Hematopoietic multipotent progenitor cell treated with erythropoietin and hydrocortisone succinate and interleukin-3 and kit ligand, for 8 days (in vitro differentiated cells): ENCODE measurements around the gene EXOSC1.
"Not testable (repeated sequence)": the region's sequence is repeated elsewhere in the genome, so short reads cannot be mapped to it uniquely, and the experiment has no call there.

Source experiments
- DNase-seq: peaks from one replicate; pipeline ENCODE4 v3.0.0-alpha.2; 2015

Gene EXOSC1, protein sequence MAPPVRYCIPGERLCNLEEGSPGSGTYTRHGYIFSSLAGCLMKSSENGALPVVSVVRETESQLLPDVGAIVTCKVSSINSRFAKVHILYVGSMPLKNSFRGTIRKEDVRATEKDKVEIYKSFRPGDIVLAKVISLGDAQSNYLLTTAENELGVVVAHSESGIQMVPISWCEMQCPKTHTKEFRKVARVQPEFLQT

DNA sequence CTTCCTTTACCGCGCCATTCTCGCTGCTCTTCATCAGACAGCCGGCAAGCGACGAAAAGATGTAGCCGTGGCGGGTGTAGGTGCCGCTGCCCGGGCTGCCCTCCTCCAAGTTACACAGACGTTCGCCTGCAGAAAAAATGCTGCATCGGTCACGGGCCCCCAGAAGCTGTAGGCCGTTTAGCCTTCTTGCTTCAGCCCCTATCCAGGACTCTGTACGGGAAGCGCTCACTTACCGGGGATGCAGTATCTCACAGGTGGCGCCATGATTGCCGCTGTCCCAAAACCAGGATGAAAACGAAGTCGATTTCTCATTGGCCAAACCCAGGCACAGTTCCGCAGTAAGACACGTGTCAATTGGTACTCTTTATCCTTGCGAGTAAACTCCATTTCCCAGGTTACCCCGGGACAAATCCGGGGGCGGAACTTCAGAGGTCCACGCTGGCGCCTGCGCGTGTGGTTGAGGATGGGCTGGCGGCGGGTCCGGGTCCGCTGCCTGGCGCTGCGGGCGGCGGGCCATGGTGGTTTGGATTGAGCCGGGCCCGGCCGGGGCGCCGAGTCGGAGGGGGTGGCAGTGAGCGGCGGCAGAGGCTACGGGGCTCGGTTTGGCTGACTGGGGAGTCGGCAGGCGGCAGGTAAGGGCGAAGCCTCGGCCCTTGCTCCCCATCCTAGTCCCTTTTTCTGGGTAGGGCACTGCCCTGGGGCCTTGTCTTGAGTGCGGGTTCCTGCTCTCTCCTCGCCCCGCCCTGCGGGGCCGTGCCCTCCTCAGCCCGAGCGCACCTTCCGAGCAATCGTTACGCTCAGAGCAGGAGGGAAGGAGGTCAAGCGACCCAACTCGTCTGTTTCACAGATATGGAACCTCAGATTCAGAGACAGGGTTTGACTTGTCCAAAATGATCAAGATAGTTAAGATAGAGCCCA is at the start of gene EXOSC1, which contains the start of gene ZDHHC16:
Gene EXOSC1 (minus strand): TSS at position 285 of the 918 bp plus-strand sequence. CDS start 21 bp downstream, at position 264.
Gene ZDHHC16 (plus strand): TSS at position 454 of the 918 bp plus-strand sequence. CDS start 5,501 bp downstream, outside the sequence.
- peak; percentile 96 for DNase-seq

DNA sequence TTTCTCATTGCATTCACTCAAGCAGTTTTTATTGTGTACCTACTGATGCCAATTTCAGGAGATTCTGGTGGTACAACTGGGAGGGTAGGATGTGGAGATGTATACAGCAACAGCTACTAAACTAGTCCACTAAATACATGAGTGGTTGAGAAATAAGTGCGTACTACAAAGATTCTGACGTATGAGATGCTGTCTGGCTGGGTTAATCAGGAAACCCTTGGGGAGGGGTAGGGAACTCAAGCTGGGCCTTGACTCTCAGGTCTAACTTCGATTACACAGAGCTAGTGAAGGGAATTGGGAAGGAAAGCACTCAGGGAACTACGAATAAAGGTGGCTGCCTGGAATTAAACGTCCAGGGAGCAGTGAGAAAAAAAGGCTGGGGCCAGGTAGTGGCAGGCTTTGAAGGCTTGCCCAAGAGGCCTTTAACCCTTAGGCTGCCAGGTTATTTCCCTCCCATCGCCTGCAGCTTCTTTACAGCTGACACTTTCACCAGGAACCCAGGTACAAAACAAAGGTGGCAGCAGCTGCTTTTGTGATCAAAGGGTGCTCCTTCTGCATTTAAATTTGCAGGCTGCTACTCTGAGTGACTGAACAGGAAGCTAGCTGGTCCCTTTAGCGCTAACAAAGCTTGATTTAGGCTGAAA is 49.2 kb upstream of the EXOSC1 start:
- no peak for DNase-seq

DNA sequence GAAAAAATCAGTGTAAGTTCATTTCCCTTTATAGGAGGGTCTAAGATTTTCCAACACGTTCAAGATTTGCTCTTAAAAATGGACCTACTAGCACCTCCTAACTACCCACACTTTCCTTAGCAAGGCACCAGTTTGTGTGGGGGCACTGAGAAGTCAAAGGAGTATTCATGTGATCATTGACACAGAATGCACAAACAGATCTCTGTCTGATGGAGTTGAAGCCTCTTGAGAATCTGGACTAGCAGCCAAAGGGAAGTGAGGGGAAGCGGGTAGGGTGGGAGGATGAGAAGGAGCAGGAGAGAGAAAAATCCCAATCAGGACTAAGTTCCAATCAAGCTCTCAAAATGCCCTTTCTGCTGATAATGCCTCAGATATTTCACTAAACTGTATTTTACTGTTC is 48.3 kb upstream of the EXOSC1 start:
- no peak for DNase-seq

DNA sequence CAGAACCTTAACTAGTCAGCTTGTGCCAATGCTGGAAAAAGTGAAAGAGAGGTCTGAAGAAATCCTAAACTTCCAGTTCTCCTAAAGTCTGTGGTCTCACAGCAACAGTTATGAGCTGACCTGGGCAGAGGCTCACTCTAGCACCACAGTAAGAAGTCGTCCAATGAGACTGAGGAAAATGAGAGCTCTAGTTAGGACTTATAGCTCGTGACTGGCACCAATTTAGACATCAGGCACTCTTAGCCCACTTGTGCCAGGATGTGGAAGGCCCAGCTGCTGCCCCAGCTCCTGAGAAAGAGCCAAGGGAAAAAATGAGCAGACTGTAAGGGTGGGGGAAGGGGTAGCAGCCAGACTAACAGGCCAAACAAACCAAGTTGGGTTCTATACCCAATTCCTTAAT is 44.8 kb upstream of the EXOSC1 start:
- no peak for DNase-seq

DNA sequence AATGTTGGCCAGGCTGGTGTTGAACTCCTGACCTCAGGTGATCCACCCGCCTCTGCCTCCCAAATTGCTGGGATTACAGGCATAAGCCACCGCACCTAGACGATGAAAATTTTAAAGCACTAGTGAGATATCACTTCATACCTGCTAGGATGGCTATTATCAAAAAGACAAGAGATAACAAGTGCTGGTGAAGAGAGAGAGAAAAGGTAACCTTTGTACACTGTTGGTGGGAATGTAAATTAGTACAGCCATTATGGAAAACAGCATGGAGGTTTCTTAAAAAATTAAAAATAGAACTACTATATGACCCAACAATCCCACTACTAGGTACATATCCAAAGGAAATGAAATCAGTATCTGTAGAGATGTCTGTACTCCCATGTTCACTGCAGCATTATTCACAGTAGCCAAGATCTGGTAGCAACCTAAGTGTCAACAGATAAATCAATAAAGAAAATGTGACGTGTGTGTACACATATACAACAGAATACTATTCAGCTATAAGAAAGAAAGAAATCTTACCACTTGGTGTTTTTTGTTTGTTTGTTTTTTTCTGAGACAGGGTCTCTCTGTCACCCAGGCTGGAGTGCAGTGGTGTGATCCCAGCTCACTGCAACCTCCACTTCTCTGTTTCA is 40.0 kb upstream of the EXOSC1 start:
- no peak for DNase-seq

DNA sequence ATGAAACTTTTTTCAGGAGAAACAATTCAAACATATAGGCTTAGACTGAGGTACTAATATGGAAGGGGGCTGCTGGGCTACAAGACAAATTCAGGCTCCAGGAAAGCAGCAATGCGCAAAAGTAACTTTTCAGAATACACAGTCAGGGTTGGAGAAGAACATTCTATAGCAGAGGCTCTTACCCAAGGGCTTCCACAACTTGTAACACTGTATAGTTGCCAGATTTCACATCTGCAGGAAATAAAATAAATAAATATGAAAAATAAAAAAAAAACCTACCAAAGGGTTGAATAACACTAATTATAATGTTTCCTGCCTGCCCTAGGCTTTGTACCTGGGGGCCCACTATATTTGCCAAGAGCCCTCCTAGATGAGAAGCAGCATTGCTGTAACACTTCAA is 38.1 kb upstream of the EXOSC1 start:
- no peak for DNase-seq

DNA sequence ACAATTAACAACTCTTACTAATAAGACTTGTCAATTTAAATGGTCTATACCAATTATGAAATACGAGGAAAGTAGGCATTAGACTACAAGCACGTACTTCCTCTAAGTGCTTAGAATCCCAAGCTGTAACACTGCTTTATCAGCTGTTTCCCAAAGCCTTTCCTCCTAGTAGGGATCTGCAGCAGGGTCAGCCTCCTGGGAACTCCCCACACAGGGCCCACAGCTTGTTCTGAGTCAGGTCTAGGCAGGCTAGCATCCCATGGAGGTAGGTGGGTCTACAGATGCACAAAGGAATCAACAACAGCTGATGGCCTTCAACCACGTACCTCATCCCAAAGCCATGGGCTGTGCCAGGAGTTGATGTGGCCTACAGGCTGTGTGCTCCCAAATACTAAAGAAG is 37.7 kb upstream of the EXOSC1 start:
- no peak for DNase-seq

DNA sequence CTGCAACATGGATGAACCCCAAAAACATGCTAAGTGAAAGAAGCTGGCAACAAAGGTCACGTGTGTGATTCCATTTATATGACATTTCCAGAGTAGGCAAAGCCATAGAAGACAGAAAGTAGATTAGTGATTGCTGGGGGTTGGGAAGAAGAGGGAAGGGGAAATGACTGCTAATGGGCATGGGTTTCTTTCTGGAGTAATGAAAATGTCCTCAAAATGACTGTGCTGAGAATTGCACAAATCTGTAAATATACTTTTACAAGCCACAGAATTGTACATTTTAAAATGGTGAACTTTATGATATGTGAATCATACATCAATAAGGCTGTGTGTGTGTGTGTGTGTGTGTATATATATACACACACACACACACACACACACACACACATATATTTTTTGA is 36.6 kb upstream of the EXOSC1 start:
- no peak for DNase-seq

DNA sequence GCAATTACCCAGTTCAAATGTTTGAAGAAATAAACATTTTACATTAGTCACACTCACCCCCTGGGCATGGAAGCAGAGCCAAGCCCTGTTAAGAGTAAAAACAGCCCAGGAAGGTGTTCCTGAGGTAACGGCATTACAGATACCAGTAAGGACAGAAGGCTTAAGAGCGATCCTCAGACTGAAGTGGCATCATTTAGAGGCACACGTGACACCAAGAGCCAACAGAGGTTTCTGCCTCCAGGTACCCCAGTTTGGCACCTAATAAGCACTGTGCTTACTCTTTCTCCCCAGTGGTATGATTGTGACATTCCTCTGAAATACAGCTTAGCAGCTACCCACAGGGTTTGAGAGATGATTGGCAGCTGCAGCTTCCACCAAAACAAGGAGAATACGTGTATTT is 35.3 kb upstream of the EXOSC1 start:
- no peak for DNase-seq

DNA sequence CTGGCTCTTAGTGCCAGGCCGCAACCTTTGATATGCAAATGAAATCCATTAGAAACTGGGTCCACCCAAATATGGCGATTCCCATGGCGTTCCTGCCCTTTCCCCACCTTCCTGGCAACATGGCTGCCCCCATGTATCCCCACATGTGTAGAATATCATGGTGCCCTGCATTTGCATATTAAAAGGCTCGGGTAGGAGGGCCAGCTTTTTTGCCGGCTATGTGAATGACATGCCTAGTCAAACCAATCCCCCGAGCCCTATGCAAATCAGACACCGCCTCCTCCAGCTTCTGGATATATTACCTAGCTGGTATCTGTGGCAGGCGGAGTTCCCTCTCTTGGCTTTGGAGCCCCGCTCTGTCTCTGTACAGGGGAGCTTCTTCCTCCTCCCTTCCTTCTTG is 34.1 kb upstream of the EXOSC1 start:
- DNase-seq, result peak; percentile 16

DNA sequence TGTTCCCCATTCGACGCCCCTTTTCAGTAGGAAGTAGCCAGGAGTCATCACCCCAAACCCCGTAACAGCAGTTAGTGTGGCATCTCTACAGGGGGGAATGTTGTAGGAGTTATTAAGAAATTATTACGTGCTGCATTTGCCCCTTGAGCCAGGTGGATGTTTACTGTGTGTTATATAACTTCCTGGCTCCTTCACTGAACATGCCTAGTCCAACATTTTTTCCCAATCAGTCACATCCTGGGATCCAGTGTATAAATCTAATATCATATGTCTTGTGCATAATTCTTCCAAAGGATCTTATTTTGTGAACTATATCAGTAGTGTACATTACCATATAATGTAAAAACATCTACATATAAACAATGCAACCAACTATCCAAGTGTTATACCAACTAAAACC is 33.6 kb upstream of the EXOSC1 start:
- DNase-seq, result not testable (repeated sequence)

DNA sequence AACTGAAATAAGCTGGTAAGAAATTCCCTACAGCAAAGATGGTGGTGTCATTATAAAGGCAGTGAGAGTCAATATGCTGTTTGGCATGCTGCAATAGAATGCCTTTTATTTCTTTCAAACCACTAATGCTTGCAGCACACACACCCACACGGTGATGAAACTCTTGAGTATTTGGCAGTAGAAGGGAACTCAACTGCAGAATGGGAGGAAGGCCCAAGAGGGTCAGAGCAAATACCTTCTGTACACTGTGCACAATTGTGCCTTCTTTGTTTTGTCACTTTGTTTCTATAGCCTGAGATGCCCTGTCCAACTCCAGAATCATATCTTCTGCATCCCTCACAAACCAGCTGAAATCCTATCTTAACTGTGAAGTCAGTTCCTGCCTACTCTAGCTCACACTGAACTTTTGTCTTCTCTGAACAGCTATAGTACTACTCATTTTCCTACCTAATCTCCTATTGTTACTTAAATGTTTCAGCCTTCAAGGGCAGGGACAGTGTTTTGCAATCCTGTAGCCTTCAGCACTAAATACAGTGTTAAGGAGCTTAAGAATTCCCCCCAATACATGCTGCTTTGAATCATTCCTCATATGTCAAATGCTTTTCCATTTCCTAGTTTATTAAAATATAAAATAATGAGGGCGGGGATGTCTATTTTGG is 30.3 kb upstream of the EXOSC1 start:
- no peak for DNase-seq

DNA sequence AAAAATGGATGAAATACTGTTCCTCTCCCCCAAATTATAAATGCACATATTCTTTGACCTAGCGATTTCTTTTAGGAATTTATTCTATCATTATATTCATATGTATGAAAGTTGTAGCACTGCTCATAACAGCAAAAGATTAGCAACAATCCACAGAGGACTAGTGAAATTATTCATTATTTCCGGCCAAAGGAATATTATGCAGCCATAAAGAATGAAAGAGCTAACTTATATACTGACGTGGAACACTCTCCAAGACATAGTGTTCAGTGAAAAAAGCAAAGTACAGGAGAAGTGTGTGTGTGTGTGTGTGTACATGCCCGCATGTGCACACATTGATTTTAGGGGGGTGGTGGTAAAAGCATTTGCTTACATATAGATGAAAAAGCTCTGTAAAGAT is 29.1 kb upstream of the EXOSC1 start:
- no peak for DNase-seq

DNA sequence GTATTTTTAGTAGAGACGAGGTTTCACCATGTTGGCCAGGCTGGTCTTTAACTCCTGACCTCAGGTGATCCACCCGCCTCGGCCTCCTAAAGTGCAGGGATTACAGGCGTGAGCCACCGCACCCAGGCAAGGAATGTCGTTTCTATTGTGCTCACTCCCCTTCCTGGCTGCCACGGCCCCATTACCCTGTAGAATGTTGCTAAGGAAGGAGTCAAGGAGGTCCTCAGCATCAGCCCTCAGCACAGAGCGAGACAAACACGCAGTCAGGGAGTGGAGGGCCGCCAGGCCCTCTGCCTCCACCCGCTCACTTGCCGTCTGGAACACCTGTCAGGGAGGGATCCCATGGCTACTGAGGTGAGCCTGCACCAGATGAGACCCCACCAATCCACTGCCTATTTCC is 23.0 kb upstream of the EXOSC1 start:
- DNase-seq, result not testable (repeated sequence)

DNA sequence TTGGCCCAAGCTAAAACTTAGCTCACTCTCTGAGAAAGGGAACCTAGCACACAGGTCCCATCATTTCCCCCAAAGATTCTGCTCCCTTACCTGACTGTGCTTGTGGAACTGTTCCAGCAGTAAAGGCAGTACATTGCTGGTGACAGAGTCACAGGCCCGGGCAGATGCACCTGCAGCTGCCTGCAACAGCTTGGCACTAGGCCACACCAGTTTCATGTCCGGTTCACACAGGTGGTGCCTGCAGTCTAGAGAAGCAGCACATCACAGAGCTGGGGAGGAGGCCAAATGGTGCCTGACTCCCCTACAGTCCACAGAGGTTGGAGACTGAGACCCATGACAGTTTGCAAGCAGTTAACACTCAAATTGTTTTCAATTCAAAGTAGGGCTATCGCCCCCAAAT is 22.4 kb upstream of the EXOSC1 start:
- no peak for DNase-seq

DNA sequence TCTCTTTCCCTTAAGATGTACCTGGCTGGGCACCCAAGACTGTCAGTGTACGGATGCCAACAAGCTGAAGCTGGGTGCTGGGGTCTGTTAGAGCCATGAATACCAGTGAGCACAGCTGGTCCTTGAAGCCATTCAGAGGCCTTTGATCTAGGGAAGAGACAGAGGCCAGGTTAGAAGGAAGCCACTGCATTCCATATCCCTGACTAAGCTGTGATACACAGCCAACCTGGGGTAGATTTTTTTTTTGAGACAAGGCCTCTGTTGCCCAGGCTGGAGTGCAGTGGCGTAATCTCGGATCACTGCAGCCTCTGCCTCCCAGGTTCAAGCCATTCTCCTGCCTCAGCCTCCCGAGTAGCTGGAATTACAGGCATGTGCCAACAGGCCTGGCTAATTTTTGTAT is 20.9 kb upstream of the EXOSC1 start:
- no peak for DNase-seq

DNA sequence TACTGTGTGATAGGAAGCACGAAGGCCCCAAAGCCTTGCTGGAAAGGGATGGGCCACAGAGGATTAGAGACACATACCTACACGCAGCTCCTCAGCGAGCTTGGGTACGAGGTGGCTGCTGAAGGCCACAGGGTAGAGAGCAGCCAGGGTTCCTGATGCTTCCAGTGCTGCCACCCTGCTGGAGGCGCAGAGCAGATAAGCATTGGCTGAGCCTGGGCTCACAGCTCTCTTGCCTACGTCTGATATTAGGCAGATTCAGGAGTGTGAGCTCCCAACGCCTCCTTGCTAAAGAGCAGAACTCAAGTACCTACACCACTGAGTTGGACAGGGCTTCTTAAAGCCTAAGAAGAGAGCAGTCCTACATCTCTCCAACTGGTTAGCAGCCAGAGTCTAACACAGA is 20.2 kb upstream of the EXOSC1 start:
- no peak for DNase-seq

DNA sequence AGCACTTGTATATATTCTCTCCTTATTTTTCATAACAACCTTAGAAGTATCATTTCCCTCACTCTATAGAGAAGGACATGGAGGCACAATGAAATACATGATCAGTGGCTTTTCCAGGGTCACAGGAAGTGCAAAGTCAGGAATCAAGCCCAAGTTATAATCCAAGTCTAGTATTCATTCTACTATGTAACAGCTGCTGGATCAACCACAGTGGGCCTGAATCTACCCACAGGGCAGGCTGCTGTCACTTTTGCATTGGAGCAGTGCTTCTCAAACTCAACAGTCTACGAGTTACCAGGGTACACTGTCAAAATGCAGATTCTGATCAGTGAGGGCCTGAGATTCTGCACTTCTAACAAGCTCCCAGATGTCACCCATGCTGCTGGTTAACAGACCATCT is 18.4 kb upstream of the EXOSC1 start:
- no peak for DNase-seq

DNA sequence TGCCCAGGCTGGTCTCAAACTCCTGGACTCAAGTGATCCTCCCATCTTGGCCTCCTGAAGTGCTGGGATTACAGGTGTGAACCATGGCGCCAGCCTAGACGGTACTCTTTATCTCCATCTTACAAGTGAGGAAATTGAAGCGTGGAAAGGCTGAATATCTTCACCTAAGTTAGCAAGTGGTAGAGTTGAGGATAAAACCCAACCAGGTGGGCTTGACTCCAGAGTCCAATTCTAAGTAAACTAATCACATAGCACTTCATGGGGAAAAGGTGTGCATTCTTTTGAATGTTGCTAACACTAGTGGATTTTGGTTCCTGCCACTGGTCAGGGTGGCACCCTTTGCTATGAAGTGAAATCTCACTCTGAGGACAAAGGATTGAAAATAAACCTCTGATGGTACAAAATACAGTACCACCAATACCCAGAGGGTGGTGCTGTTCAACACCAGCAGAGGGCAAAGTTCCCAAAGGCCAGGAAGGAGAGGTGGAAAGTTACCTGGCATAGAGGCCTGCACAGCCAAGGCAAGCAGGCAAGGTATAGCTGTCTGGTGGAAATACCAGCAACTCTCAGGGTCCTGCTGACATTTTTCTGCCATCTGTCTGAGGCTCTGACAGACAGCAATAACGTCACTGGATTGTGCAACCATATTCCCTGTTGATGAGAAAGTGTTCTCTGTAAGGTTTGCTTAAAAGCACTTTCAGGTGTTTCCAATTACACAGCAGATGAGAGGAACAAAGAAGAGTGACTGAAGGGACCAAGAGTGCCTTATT is 17.7 kb upstream of the EXOSC1 start:
- DNase-seq, result peak; percentile 57

DNA sequence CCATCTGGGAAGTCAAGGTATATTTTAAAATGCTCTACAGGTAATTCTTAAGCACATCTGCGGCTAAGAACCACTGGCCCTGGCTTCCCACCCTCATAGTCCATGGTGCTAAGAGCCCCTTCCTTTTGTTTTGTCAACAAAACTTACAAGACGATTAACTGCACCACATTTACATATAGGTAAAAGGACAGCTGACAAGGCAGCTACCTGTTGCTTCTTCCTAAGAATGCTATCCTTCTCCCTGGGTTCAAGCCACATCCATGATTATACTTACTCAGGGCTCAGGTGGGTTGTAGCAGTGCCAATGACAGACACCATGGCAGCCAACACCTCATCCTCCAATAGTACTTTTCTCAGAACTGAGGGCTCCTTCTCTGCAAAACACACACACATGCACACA is 16.5 kb upstream of the EXOSC1 start:
- no peak for DNase-seq

DNA sequence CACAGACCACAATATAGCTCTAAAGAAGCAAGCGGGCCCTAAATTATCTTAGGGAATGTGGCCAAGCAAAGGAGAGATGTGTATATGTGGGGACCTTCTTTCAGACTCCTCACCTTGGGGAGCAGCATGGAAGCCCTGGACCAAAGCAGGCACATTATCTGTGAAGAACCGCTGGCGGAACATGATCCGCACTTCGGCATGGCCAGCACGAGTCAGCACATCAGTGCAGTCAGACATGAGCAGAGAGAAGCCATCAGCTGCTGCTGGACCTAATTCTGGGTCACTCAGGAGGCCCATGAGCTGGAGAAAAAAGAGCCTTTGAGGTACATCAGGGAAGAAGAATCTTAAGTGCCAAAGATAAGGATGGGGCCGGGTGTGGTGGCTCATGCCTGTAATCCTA is 14.1 kb upstream of the EXOSC1 start:
- DNase-seq, result no peak

DNA sequence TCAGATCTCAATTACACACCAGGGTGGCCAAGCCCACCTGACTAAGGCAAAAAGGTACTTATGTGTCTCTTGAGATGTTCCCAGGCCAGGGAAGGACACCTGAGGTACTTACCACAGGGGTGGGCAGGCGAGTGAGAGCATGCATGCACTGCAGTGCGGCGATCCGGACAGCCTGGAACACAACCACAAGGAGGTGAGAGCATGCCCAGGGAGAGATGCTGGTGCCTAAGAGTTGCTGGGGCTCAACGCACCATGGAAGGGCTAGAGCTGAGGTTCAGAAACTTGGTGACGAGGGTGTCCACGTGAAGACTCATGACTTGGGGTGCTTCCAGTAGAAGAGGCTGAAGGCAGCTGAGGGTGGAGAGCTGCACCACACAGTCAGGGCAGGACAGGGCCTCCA is 13.3 kb upstream of the EXOSC1 start:
- DNase-seq, result no peak
